ELF-1 (cell line): Measurements from ENCODE around the gene BCL2L1.
"Not testable (repeated sequence)": the region's sequence is repeated elsewhere in the genome, so short reads cannot be mapped to it uniquely, and the experiment has no call there.

Experiments
- DNase-seq: peaks from one replicate; pipeline ENCODE4 v3.0.0-alpha.2; 2016; ENCODE audit warnings: low read depth, low spot score

The BCL2L1 gene

DNA sequence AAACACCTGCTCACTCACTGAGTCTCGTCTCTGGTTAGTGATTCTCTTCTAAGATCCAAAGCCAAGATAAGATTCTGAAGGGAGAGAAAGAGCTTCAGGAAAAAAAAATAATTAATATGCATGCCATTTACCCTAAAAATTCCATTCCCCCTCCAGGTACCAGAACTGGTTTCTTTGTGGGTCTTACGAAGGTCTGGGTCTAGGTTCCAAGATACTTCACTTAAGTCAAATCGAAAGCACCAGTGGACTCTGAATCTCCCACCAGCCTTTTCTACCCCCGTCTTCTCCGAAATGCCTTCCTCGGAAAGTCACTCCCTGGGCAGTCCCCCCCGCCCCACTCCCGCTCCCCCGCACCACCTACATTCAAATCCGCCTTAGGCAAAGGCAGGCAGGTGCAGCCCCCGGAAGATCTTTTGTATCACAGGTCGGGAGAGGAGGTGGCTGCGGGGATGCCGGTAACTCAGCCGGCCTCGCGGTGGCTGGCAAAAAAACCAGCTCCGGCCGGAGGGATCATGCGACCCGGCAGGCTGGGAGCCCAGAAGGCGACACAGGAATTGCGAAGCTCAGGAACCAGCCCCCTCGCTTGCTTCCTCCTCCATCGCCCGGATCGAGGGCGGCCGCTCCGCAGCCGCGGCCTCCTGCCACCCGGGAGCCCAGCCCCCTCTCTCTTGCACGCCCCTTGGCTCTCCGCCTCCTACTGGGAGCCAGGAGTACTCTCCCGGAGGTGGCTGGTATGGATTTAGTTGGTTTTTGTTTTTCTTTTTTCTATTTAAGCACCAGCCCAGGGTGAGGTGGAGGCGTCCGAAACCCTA, at the start of gene BCL2L1:
BCL2L1 (minus strand) TSS at position 612 of the 812 bp plus-strand sequence. CDS start 650 bp downstream, outside the sequence.
- DNase-seq: peak; percentile 89

DNA sequence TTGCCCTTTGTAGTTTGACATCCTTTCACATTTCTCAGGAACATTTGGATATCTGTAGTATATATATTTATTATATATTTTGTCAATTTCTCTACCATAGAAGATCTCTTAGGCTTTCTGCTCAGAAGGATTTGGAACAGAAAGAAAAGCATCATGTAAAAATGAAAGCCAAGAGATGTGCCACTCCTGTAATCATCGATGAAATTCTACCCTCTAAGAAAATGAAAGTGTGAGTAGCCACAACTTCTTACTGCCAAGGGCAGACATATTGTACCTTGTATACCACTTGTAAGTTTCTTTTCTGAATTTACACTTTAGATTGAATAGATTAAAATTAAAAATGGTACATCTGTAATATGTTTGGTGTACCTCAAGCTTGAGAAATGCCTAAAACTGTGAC, 47.6 kb upstream of the BCL2L1 start:
- DNase-seq: no peak

DNA sequence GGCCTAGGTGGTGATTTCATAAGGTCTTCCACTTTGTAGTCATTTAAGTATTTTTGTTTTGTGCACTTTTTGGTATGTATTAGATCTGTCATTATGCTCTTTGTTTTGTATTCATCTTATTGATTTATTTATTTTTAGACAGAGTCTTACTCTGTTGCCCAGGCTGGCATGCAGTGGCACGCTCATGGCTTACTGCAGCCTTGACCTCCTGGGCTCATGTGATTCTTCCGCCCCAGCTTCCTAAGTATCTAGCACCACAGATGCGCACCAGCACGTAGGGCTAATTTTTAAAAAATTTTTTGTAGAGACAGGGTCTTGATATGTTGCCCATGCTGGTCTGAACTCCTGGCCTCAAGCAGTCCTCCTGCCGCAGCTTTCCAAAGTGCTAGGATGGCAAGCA, 47.0 kb upstream of the BCL2L1 start:
- DNase-seq: no peak

DNA sequence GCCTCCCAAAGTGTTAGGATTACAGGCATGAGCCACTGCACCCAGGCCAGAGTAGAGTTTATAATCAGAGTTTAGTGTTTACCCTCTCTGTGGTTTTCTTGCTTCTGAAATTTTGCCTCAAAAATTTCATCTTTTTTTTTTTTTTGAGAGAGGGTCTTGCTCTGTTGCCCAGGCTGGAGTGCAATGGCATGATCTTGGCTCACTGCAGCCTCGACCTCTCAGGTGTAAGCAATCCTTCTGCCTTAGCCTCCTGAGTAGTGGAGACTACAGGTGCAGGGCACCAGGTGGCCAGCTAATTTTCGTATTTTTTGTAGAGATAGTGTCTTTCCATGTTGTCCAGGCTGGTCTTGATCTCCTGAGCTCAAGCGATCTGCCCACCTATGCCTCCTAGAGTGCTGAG, 45.1 kb upstream of the BCL2L1 start:
- no peak for DNase-seq

DNA sequence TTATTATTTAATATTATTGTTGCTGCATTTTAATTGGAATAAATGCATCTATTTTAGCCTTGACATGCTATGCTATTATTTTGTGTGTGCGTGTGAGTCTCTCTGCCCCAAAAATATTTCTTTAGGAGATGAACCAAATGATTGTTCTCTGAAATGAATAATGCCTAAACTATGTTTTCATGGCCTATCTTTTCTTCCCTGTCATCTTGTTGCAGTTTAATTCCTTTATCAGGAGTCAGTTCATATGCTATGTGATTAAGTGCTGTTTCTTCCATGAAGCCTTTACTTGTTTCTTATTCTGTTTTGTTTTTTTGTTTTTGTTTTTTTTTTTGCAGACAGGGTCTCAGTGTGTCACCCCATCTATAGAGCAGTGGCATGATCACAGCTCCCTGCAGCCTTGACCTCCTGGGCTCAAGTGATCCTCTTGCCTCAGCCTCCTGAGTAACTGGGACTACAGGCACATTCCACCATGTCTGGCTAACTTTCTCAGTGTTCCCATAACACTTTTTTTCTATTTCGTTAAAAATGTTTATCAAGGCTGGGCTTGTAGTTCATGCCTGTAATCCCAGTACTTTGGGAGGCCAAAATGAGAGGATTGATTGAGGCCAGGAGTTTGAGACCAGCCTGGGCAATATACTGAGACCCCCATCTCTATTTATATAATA, 42.1 kb upstream of the BCL2L1 start:
- DNase-seq: no peak

DNA sequence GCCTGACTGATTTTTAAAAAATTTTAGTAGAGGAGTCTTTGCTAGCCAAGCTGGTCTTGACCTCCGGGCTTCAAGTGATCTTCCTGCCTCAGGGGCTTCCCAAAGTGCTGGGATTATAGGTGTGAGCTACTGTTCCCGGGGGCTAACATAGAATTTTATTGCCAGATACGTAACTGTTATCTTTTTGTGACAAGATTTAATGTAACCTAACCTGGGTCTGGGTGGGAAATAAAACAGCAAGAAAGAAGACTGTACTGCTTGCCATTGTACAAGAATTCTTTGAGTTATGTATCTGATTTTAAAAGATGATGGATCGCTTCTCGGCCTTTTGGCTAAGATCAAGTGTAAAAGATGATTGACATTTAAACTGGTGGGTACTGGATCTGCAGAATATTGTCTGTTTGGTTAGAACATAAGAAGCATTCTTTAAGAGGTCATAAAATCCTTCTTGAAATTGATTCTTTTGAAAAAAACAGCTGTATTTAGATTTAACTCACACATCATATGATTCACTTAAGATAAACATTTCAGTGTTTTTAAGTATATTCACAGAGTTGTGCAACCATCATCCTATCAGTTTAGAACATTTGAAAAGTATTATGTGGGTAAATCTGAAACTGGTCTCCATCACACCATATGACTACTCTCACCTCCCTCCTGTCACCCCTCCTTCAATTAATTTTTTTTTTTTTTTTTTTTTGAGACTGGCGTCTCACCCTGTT, 38.0 kb upstream of the BCL2L1 start:
- DNase-seq: no peak

DNA sequence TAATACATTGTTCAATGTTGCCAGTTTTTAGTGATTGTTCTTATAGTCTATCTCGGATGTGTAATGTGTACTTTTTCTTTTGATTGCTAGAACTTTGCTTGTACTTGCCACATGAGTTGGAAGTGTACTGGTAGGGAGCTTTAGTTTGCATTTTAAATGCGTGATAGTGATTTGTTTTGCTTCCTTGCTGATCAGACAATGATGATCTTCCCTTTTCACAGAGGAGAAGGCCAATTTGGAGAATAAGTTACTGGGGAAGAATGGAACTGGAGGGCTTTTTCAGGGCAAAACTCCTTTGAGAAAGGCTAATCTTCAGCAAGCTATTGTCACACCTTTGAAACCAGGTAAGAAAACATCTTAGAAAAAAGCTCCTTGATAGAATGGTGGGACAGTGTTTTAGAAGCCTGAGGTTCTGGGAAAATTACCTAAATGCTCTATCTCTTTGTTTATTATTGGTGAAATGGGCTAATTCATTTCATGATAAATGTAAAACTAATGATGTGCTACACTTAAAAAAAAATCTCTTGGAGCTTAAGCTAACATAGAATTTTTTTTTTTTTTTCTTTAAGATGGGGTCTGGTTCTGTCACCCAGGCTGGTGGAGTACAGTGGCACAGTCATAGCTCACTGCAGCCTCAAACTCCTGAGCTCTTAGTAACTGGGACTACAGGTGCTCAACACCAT, 37.3 kb upstream of the BCL2L1 start:
- DNase-seq: no peak

DNA sequence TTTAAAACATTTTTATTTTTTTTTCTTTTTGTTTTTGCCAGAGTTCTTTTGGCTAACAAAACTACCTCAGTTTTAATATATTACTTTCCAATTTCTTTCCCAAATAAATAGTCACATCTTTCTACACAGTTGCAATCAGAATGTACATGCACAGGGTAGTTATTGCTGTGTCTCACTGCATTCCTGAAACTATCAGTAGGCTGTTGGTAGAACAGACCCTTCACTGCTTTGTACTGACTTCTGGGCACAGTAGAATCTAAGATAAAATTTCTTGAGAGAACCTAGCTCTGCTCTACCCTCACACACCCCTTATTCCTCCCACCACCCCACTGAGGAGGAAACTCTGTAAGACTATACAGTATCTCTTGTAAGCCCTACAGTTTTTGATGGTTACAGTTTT, 36.3 kb upstream of the BCL2L1 start:
- no peak for DNase-seq

DNA sequence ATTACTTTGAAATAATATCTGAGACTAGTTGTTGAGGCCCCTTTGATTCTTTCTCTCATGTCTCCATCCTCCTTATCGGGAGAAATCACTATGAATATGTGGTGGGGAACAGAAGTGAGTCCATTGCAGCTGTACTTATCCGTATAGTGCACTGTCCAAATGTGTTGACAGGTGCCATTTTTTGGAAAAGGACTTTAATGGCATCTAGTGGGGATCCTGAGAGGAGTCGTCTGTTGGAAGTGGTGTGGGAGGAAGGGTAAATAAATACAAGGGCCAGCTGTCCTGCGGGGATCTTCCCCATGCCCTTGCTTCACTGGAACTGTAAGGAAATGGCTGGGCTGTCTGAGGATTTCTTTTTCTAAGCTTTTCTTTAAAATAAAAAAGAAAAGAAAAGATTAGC, 35.9 kb upstream of the BCL2L1 start:
- DNase-seq: no peak

DNA sequence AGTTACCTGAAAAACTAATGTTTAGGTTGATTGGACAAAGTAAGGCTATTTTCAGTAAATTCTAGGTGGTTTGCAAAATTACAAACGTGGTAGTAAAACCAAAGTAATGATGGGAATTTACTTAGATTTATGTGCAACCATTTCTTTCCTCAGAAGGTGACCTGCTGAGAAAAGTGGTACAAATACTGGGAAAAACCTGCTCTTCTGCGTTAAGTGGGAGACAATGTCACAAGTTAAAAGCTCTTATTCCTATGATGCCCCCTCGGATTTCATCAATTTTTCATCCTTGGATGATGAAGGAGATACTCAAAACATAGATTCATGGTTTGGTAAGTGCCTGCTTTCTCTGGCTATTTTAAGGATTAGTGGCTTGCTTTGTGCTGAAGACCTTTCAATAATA, 34.6 kb upstream of the BCL2L1 start:
- no peak for DNase-seq

DNA sequence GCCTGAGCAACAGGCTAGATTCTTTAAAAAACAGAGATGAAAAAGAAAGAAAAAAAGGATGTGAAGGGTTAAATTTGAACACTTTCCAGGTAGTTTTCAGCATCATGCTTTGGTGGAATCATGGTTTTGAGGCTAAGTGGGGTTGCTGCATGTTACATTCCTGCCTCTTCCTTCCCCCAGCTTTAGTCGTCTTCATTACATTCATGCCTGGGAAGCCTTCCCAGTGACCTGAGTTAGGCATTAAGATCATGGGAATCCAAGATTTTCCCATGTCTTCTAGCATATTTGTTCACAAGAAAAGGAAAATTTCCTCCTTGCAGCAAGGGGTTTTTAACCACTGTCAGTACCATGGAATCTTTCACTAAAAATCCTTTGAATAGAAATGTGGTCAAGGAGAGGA, 28.5 kb upstream of the BCL2L1 start:
- no peak for DNase-seq

DNA sequence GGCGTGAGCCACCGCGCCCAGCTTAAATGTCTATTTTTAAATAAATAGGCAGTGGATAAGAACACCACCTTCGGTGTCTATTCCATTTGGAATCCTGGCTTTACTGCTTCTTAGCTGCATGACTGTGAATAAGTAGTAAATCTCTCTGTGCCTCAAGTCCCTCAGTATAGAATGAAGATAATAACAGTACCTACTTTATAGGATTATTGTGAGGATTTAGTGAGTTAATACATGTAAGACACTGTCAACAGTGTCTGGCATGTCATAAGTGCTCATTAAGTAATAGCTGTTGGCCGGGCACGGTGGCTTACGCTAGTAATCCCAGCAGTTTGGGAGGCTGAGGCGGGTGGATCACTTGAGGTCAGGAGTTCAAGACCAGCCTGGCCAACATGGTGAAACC, 26.6 kb upstream of the BCL2L1 start:
- DNase-seq: no peak

DNA sequence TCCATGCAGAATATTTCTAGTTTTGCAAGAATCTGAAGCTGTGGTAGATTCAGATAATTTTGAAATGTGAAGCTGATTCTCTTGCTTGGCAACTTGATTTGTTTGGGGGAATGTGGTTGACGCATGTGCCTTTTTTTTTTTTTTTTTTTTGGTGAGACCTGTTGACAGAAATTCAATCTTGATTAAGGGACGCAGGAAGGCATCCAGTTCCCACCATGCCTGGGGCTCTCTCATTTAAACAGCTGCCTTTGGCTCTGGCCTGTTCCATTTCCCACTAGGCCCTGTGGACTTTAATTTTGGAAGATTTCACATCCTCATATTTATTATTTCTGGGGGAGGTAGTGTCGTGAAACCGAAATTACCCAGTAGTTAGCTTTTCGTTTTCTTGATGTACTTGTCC, 25.0 kb upstream of the BCL2L1 start:
- DNase-seq: peak; percentile 34

DNA sequence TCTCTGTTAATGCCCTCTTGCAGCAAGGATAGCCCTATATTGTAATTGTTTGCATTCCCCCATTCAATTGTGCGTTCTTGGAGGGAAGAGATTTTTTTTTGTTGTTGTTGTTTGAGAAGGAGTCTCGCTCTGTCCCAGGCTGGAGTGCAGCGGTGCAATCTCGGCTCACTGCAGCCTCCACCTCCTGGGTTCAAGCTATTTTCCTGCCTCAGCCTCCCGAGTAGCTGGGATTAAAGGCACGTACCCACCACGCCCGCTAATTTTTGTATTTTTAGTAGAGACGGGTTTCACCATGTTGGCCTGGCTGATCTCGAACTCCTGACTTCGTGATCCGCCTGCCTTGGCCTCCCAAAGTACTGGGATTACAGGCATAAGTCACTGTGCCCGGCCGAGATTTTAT, 24.4 kb upstream of the BCL2L1 start:
- DNase-seq: not testable (repeated sequence)

DNA sequence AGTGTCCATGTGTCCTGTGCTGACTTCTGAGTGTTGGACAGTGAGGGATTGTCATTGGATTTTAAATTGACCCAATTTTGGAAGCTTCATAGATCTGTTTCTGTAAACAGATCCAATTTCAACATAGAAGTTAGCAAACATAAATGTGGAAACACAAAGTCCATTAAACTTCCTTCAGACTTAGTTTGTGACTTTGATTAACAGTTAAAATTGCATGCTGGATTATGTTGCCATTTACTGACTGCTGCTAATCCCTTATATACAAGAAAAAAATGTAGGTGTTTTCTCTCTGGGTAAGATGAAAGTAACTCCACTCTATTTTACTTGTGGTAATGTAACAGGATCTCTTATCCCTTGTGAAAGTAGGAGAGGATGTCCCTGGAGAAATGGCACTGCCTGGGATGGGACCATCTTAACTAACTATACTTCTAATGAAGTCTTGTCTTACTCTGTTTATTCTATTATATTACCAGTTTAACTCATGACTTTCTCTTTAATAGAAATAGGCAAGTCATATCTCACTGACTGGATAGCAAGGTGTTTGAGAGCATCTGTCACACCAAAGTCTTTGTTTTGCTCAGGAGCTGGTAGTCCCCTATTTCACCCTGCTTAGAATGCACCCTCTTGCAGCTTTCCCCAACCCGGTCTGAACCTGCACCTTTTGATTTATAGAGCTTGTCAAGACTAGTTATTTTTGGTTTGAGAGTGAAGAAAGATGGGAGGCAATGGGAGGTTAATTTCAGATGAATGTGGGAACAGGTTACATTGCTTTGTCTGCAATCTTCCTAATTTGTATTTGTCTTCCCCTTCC, 23.6 kb upstream of the BCL2L1 start:
- no peak for DNase-seq

DNA sequence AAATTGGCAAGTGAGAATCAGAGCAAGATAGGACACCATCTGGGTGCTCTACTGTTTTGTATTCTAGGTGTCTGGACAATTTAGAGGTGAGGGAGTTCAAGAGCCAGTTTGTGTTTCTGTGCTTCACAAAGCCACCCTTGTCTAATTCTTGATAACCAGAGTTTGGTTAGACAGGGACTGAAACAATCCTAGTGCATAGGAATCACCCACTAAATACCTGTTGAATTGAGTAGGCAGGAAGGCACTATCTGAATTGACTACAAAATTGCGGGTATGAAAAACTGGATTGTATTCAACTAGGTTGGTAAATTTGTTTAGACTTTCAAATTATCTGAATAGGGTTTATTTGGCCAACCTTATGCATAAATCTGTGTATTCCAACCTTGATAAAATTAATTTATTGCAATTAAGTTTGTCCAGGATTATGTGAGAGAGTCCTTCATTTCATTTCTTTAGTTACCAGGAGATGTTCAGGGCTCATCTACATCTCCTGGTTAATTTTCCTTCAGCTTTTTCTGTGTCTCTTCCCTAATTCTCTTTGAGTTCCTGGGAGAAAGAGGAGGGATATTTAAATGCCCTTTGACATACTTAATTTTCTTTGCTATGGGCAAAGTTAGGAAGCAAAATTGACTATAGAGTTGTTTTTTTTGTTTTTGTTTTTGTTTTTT, 18.1 kb upstream of the BCL2L1 start:
- no peak for DNase-seq

DNA sequence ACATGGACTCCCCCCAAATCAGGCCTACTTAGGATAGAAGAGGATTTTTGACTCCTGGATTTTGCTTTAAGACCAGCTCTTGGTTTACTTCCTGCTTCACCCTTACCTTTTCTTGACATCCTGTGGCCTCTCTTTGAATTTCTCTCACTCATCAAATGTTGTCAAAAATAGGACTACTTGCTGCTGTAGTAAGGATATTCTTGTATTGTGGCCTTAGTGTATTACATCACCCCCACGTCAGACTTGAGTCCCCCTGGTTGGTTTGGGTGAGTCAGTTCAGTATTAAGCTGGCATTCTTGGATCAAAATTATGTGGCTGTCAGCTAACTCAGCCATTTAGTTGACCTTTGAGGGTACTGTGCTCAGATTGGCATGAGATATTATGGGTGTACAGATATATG, 17.5 kb upstream of the BCL2L1 start:
- no peak for DNase-seq

DNA sequence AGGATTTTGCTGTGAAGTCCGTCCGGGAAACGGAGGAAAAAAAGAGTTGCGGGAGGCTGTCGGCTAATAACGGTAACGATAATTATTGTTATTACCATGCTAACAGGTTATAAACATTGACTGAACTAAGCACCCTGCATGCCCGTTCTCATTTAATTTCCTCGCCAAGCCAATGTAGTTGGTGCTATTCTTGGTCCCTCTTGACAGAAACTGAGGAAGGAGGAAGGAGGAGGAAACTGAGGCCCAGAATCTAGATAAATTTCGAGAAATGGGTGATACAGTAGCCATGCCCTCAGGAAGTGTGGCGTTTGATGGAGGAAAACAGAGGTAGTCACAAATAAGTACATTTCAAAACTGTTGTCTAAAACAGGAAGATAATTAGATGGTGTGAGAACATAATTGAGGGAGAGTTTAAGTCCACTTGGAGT, 16.9 kb upstream of the BCL2L1 start:
- DNase-seq: no peak

DNA sequence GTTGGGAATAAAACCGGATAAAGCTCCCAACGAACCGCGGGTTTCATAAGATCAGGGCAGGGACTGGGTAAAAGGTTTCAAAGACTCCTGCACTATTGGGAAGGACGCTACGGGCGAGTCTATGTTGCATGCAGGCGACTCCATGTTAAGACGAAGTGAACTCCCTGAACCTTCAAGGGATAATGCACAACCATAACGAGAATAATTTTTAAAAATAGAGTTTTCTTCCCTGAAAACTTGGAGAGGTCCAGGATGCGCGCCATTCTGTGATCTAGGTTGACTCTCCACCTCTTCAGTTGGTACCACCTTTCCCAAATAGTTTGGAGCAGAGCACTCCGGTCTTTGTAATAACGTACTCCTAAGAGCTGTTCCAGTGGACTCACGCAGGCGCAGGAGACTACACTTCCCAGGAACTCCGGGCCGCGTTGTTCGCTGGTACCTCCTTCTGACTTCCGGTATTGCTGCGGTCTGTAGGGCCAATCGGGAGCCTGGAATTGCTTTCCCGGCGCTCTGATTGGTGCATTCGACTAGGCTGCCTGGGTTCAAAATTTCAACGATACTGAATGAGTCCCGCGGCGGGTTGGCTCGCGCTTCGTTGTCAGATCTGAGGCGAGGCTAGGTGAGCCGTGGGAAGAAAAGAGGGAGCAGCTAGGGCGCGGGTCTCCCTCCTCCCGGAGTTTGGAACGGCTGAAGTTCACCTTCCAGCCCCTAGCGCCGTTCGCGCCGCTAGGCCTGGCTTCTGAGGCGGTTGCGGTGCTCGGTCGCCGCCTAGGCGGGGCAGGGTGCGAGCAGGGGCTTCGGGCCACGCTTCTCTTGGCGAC, 16.3 kb upstream of the BCL2L1 start, which contains the start of gene TPX2:
TPX2 (plus strand) TSS at position 562 of the 821 bp plus-strand sequence. CDS start 18,187 bp downstream, outside the sequence.
- peak; percentile 99 for DNase-seq

DNA sequence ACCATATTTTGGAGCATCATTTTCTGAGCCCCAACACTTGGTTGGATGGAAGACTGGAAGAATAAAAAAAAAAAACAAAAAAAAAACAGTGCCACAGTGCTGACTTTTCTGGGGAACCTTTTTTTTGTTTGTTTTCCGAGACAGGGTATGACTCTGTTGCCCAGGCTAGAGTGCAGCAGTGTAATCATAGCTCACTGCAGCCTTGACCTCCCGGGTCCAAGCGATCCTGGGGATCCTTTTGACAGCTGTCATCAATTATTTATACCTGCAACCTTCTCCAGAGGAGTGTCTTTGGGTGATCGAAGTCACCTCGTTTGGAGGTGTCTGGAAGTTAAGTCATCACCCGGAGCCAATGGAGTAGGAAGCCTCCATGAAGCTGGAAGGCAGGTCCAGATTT, 8.7 kb upstream of the BCL2L1 start:
- no peak for DNase-seq
